Activated CD8-positive, alpha-beta memory T cell treated with anti-CD3 and anti-CD28 coated beads for 4 hours (primary cell): ENCODE data around the gene HOXA4.

Experiments
- DNase-seq, 2 donors: peaks; one replicate each; pipeline ENCODE4 v3.0.0-alpha.2; 2020; ENCODE audit warnings: low read depth in 2 of 2

HOXA4 gene

DNA sequence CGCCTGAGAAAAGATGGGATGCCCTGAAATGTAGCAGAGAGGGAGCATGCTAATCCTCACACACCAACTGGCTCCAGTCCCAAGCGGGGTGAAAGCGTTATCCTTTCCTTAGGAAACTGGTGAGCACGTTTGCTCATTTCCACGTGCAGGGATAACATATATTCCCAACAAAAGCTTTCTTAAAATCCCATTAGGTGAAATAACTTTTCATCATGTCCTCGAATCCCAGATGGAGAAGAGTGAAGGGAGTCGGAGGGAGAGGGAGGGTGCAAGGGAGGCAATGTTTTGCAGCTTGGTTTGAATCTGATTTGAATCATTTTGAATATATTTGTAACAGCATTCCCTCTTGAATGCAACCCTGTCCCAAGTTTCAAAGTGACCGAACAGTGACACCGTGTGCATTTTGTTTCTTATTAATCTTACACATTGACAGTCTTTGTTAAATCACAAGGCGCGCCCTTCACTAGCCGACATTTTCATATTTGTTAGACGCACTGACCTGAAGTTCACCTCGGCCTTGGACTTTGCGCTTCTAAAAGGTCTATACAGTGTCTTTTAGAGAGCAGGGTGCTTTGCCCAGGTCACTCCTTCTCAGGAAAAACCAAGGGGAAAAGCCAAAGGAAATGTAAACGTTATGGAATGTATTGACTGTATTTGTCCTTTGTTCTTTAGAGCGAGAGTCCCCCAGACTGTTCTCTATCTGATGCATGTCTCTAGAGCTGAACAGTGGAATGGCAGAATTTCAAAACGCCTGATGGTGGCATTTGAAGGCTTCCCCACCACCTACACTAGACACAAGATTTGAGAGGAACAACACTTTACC lies 3.1 kb upstream of the HOXA4 start:
- no peak for DNase-seq

- DNase-seq: no peak
Observed at GRCh38 chr7:27132978-27133377, 2.4 kb upstream of the HOXA4 start.

DNA sequence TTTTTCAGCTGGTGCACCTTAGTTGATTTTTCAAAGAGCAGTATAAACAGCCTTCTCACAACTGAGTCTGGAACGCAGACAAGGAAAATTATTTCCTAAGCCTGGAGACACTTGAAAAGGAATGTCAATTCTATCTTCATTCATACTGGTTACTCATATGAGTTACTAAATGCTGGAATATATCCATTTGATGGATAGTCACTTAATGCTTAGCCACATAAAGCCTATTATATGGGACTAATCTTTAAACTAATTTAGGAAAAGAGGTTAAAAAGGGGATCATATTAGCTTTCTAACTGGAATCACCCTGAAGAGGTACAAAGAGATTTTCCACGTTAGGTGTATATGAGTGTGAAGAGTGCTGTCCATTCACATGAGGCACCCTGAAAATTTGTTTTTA lies 1.7 kb upstream of the HOXA4 start:
- no peak for DNase-seq

GRCh38 chr7:27131390-27131819 lies 848 bp upstream of the HOXA4 start:
- no peak for DNase-seq

DNA sequence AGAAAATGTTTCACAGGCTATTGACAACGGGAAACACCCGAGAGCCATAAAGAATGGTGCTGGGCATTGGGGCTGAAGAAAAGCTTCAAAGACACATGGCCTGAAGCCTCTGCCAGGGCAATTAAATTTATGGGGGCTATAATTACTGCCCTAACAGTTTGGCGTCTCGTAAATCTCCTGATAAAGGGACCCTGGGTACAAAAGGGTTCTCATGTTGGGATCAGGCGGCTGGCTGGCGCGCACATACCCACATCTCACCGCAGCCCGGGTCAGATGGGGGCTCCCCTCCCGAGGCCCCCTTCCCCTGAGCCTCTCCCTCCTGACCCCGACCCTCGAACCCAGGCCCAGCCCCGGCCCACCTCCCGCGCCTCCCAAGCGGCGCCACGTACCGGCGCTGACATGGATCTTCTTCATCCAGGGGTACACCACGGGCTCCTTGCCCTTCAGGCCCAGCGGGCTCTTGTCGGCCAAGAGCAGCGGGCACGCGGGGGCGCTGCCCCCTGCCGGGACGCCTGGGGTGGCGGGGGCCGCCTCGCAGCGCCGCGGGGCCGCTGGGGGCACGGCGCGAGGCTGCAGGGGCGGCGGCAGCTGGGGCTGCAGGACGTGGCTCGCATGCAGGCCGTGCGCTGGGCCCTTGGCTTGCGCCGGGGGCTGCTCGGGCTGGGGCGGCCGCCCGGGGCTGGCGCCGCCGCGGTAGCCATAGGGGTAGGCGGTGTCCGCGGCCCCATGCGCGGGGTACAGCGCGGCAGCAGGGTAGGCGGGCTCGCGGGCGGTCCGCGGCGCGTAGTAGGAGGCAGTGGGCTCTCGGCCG lies 623 bp downstream of the HOXA4 start:
- DNase-seq: no peak

- no peak for DNase-seq
Observed at GRCh38 chr7:27128776-27129728, 1.5 kb downstream of the HOXA4 start.

- DNase-seq: no peak
Observed at GRCh38 chr7:27128034-27128433, 2.5 kb downstream of the HOXA4 start.

- no peak for DNase-seq
Observed at GRCh38 chr7:27126596-27127327, 3.8 kb downstream of the HOXA4 start.

DNA sequence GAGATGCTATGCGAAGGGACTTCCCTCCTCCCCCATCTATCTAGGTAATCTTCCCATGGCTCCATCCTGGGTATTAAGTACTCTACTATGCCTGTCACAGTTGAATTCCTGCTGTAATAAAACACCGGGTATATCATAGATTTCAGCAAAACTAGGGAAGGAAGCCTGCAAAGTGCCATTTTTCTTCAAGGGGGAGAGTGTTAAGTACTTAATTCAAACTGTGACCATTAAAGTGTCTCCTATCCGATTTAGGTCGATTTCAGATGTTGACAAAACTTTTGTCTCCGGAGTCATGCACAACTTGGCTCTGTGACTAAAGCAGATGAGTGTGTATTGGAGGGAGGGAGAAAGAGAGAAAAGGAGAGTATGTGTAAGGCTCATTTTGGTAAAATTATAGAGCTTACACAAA lies 4.6 kb downstream of the HOXA4 start:
- no peak for DNase-seq

GRCh38 chr7:27124902-27125689 lies 5.5 kb downstream of the HOXA4 start:
- DNase-seq: no peak

- no peak for DNase-seq
Observed at GRCh38 chr7:27124096-27124901, 6.3 kb downstream of the HOXA4 start.

DNA sequence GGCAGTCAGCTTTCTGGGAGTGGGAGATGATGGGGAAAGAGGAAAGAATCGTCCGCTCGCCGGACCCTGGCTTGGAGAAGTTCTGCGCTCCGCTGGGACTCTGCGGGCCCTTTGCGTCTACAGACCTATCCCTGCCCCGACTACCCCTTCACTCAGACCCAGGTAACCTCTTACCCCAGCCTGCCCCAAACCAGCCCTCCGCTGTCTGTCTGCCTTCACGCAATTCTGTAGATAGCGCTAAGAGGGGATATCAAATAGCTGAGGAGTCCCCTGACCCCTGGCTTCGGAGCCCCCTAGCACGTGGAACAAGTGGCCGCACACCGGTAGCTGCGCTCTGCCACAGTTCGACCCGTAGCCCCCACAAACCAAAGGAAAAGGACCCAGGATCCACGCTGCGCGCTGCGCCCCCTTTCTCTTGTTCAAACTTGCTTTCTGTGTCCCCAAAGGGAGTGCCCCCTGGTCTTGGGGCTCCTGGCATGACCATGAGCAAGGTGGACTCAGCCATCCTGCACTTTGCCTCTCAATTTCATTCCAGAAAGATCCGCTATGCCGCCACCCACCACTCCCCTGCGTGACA lies 7.0 kb downstream of the HOXA4 start:
- no peak for DNase-seq

DNA sequence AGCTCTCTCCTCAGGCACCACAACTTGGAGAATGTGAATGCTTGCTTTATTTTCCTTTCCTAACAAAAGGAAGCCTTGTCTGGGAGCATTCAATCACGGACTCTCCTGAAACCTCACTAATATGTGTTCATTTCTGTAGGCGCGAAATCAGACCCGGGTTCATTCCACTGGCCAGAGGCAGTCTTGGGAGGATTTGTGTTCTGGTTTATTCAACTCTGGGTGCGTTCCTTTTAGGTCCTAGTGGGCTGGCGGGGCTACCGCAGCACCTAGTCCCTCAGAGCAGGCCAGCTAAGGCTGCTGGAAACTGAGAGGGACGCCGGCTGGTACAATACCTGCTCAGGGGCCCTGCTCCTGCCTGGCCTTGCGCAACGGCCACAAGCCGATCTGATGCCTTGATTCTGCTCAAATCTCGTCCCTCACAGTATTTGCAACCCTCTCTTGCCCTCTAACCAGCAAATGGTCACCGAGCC lies 7.5 kb downstream of the HOXA4 start:
- DNase-seq: no peak

DNA sequence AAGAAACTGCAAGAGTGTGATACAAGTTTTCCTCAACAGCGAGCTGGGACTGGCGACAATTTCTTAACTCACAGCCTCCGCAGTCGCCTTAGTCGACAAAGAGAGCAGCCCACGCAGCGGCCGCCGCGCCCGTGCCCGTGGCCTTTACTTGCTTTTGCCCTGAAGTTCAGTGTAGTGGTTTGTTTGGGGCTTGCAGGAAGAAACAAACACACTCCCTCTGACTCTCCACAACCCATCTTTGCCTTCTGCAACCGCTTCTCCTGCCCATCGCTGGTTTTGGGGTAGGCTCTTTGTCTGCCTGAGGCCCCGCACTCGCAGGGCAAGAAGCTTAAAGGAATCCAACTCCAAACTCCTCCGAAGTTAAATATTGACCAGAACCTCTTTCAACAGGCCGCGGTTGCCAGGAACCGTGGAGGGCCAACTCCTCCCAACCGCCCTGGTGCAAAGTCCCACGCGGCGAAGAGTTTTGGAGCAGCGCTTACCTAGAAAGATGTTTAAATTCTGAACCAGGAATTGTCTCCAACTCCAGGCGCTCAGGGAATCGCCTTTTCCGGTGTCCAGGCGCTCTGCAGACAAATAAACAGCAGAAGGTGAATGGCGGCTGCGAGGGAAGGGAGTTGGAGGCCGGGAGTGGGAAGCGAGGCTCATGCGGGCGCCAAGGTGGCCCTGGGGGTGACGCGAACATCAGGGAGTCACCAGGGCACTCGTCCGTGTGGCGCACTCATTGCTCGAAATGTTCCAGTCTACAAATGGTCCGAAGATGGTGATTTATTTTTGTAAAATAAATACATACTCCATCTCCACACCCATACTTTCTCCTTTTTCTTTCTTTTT lies 8.3 kb downstream of the HOXA4 start:
- no peak for DNase-seq

GRCh38 chr7:27121684-27122076 lies 8.9 kb downstream of the HOXA4 start:
- DNase-seq: no peak

GRCh38 chr7:27119412-27119911 lies 11.1 kb downstream of the HOXA4 start:
- no peak for DNase-seq

- DNase-seq: no peak
Observed at GRCh38 chr7:27118580-27118979, 12.0 kb downstream of the HOXA4 start.
